ENCODE results near the gene CFAP210.

DNA sequence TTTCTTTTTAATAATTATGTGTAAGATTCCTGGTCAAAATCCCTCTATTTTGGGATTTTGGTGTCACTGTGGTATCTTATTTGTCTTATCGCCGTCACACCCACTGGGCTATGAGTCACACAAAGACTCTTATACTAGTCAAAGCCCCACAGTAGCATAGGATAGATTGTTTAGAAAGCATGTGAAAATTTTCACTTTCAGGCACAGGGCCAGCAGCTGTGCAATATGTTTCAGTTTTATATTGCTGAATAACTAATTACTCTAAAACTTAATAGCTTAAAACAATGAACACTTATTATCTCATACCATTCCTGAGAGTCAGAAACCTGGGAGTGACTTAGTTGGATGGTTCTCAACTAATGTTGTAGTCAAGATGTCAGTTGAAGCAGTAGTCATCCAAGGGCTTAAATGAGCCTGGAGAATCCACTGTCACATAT is 24.0 kb downstream of the CFAP210 start:
- no peak for TF ChIP-seq POLR2A (IDR thresholded peaks at IDR 0.05)
- TF ChIP-seq, protein P1, sequence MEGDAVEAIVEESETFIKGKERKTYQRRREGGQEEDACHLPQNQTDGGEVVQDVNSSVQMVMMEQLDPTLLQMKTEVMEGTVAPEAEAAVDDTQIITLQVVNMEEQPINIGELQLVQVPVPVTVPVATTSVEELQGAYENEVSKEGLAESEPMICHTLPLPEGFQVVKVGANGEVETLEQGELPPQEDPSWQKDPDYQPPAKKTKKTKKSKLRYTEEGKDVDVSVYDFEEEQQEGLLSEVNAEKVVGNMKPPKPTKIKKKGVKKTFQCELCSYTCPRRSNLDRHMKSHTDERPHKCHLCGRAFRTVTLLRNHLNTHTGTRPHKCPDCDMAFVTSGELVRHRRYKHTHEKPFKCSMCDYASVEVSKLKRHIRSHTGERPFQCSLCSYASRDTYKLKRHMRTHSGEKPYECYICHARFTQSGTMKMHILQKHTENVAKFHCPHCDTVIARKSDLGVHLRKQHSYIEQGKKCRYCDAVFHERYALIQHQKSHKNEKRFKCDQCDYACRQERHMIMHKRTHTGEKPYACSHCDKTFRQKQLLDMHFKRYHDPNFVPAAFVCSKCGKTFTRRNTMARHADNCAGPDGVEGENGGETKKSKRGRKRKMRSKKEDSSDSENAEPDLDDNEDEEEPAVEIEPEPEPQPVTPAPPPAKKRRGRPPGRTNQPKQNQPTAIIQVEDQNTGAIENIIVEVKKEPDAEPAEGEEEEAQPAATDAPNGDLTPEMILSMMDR (IDR thresholded peaks at IDR 0.05): no peak
